GM12872 (cell line): ENCODE measurements around the gene DLD.

Experiments used
- TF ChIP-seq, protein P1 (sequence below): IDR thresholded peaks from 3 replicates; pipeline ENCODE4 v1.5.1; 2011; ENCODE audit warnings: low read depth, mild to moderate bottlenecking, low read length, moderate library complexity; ENCODE audit not compliant: insufficient read depth

DLD gene

DNA sequence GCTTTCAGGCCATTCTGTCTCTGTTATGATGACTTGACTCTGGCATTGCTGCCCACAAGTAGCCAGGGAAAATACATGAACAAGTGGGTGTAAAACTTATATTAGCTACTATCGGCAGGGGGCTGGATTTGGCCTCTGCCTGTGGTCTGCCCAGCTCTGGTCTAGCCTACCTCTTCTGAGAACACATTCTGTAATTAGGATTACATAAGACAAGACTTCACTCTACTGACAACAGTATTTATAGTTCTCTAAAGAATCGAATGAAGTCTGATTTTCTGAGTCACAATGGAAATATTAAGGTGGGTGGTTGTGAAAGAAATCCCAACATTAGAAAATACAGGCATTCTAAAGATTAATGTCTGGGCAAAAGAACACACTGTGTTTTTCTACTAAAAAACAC, 55.5 kb downstream of the DLD start:
- TF ChIP-seq, protein P1, sequence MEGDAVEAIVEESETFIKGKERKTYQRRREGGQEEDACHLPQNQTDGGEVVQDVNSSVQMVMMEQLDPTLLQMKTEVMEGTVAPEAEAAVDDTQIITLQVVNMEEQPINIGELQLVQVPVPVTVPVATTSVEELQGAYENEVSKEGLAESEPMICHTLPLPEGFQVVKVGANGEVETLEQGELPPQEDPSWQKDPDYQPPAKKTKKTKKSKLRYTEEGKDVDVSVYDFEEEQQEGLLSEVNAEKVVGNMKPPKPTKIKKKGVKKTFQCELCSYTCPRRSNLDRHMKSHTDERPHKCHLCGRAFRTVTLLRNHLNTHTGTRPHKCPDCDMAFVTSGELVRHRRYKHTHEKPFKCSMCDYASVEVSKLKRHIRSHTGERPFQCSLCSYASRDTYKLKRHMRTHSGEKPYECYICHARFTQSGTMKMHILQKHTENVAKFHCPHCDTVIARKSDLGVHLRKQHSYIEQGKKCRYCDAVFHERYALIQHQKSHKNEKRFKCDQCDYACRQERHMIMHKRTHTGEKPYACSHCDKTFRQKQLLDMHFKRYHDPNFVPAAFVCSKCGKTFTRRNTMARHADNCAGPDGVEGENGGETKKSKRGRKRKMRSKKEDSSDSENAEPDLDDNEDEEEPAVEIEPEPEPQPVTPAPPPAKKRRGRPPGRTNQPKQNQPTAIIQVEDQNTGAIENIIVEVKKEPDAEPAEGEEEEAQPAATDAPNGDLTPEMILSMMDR: no peak

DNA sequence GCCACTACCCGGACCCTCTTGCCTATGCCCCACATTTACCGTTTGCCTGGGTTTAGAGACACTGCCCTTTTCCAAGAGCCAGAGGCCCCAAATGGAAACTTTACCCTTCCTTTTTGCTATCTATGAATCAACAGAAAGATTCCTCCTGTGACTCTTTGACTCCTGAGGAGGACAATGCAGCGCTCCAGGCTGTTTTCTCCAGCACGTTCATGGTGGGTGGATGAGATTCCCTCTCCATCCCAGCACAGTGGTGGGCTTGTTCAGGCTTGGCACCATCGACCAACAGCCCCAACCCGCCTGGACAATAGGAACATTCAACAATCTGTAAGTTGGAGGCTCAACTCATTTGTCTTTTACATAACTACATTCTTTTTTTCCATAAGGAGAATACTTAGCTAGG, 55.9 kb downstream of the DLD start:
- TF ChIP-seq, protein P1: no peak

- TF ChIP-seq, protein P1: no peak
These were observed 57.9 kb downstream of the DLD start for GRCh38 chr7:107948645-107949442.

GRCh38 chr7:107949443-107949935, 58.5 kb downstream of the DLD start:
- TF ChIP-seq, protein P1: no peak

GRCh38 chr7:107951172-107951787, 60.3 kb downstream of the DLD start:
- TF ChIP-seq, protein P1: no peak

GRCh38 chr7:107951896-107952295, 60.9 kb downstream of the DLD start:
- TF ChIP-seq, protein P1: no peak

- TF ChIP-seq, protein P1: no peak
These were observed 62.4 kb downstream of the DLD start for GRCh38 chr7:107953265-107953923.
